Measurements from ENCODE around the gene SELPLG.

The SELPLG gene

DNA sequence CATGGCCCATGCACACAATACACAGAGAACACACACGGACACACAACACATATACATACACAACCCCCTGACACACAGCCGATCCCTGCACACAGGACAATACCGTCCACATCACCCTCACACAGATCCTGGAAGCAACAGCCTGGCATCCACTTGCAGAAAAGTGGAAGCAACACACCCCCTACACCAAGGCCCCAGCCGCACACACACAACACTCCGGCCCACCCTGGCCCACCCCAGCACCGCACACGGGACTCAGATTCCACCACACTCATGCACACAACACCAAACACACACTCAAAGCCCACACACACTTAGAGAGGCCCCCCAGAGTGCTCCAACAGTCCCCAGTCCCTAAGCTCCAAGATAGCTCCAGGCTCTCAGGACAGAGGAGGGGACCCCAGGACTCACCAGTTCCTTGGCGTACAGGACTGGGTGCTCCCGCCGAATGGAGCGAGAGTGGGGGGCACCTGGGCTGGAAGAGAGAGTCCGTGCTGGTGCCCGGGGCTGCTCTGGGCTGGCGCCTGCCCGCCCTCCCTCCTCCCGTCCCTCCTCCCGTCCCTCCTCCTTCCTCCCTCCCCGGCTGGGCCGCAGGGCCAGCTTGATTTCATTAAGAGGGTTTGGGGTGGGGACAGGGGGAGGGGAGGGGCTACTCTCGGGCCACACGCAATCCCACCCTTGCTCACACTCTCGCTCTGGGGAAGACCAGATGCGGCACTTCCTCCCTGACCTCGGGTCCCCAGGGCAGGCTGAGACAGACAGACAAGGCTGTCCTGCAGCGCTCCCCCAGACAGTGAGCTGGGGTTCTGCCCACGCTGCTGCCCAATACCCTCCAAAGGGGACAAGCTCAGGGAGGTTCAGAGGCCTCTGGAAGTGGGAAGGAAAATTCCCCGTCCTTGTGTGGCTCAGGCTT, 35.9 kb downstream of the SELPLG start, which contains the start of gene TMEM119:
TSS of gene TMEM119 (minus strand) at position 526 of the 913 bp plus-strand sequence. CDS start 5,701 bp downstream, outside the sequence.
- no peaks in the 10 kb centered on the region for H3K36me3 ChIP-seq (ENCODE audit: insufficient read depth, low read length)
- H3K4me2 ChIP-seq (ENCODE audit: insufficient read depth, low read length), result no peak within 1 kb of the TSS
- H3K4me3 ChIP-seq (ENCODE audit: low read depth in 1 of 2, low read length in 2 of 2), result no peak within 1 kb of the TSS
- no peak within 1 kb of the TSS for H2AFZ ChIP-seq (ENCODE audit: low read depth, low read length)
- TF ChIP-seq, protein P1, sequence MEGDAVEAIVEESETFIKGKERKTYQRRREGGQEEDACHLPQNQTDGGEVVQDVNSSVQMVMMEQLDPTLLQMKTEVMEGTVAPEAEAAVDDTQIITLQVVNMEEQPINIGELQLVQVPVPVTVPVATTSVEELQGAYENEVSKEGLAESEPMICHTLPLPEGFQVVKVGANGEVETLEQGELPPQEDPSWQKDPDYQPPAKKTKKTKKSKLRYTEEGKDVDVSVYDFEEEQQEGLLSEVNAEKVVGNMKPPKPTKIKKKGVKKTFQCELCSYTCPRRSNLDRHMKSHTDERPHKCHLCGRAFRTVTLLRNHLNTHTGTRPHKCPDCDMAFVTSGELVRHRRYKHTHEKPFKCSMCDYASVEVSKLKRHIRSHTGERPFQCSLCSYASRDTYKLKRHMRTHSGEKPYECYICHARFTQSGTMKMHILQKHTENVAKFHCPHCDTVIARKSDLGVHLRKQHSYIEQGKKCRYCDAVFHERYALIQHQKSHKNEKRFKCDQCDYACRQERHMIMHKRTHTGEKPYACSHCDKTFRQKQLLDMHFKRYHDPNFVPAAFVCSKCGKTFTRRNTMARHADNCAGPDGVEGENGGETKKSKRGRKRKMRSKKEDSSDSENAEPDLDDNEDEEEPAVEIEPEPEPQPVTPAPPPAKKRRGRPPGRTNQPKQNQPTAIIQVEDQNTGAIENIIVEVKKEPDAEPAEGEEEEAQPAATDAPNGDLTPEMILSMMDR (IDR thresholded peaks at IDR 0.05; ENCODE audit: borderline replicate concordance, extremely low read depth, low read length, poor library complexity, severe bottlenecking), result no peak
- no peak for TF ChIP-seq EZH2 (IDR thresholded peaks at IDR 0.05; ENCODE audit: borderline replicate concordance, low read depth, low read length, severe bottlenecking)
- H3K4me1 ChIP-seq (ENCODE audit: insufficient read depth, low read length), result no peaks in the 10 kb centered on the region
- H3K9ac ChIP-seq (ENCODE audit: low read depth, low read length), result no peak within 1 kb of the TSS
- no peaks in the 10 kb centered on the region for H4K20me1 ChIP-seq (ENCODE audit: insufficient read depth, low read length)
- H3K27me3 ChIP-seq (ENCODE audit: insufficient read depth, low read length, poor library complexity), result no peaks in the 10 kb centered on the region
- H3K27ac ChIP-seq (ENCODE audit: low read length), result no peak within 1 kb of the TSS
- DNase-seq, result no peak
- H3K9me3 ChIP-seq (ENCODE audit: insufficient read depth, low read length, severe bottlenecking), result no peaks in the 10 kb centered on the region
- no peak for ATAC-seq (ENCODE audit: insufficient read depth, low read depth)
- no peaks in the 10 kb centered on the region for H3K79me2 ChIP-seq (ENCODE audit: insufficient read depth, low read length)

DNA sequence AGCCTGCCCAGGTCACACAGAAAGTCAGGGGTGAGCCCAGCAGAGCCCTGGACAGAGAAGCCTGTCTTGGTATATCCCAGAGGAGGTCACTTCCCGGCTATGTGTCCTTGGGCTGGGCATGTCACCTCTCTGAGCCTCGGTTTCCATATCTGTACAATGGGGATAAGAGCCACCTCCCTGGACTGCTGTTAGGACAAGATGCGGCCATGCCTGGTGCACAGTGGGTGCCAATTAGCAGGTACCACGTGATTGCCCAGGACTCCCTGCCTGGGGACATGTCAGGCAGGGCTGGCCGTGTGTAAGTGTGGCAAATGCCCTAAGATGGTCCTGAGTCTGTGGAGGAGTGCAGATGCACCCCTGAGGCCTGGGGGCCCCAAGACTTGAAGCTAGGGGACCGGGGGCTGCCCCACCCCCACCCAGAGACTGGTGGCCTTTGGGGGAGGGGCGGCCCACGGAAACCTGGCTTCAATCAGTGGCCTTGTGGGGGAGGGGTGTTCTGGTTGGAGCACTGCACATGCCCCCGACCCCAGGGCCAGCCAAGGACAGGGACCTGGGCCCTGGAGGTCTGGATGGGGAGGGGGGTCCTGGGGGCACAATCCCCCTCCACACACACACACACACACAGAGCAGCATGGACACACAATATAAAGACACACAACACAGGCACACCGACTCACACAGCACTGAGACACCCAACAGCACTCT, 36.7 kb downstream of the SELPLG start:
- no peaks in the 10 kb centered on the region for H3K27me3 ChIP-seq (ENCODE audit: insufficient read depth, low read length, poor library complexity)
- TF ChIP-seq, protein P1 (IDR thresholded peaks at IDR 0.05; ENCODE audit: borderline replicate concordance, extremely low read depth, low read length, poor library complexity, severe bottlenecking), result no peak
- TF ChIP-seq EZH2 (IDR thresholded peaks at IDR 0.05; ENCODE audit: borderline replicate concordance, low read depth, low read length, severe bottlenecking), result no peak
- no peaks in the 10 kb centered on the region for H3K36me3 ChIP-seq (ENCODE audit: insufficient read depth, low read length)
- H3K9ac ChIP-seq (ENCODE audit: low read depth, low read length), result no peak overlapping the region
- no peak for DNase-seq
- H3K27ac ChIP-seq (ENCODE audit: low read length), result no peak overlapping the region
- no peak overlapping the region for H3K4me3 ChIP-seq (ENCODE audit: low read depth in 1 of 2, low read length in 2 of 2)
- no peaks in the 10 kb centered on the region for H3K9me3 ChIP-seq (ENCODE audit: insufficient read depth, low read length, severe bottlenecking)
- no peaks in the 10 kb centered on the region for H3K4me1 ChIP-seq (ENCODE audit: insufficient read depth, low read length)
- H4K20me1 ChIP-seq (ENCODE audit: insufficient read depth, low read length), result no peaks in the 10 kb centered on the region
- H3K79me2 ChIP-seq (ENCODE audit: insufficient read depth, low read length), result no peaks in the 10 kb centered on the region
- no peak overlapping the region for H2AFZ ChIP-seq (ENCODE audit: low read depth, low read length)
- H3K4me2 ChIP-seq (ENCODE audit: insufficient read depth, low read length), result no peak overlapping the region
- no peak; the same call in 2 of the 3 replicates for ATAC-seq (ENCODE audit: insufficient read depth, low read depth)

GRCh38 chr12:108595711-108596647, 37.7 kb downstream of the SELPLG start:
- Histone ChIP-seq H3K9ac (ENCODE audit: low read depth, low read length) (no peak overlapping the region), H3K4me3 (ENCODE audit: low read depth in 1 of 2, low read length in 2 of 2) (no peak overlapping the region)
- TF ChIP-seq, protein P1 (IDR thresholded peaks at IDR 0.05; ENCODE audit: borderline replicate concordance, extremely low read depth, low read length, poor library complexity, severe bottlenecking), result no peak
- TF ChIP-seq EZH2 (IDR thresholded peaks at IDR 0.05; ENCODE audit: borderline replicate concordance, low read depth, low read length, severe bottlenecking), result no peak

More at GRCh38 chr12:108595711-108596647, 37.7 kb downstream of the SELPLG start:
- no peak overlapping the region for H3K27ac ChIP-seq (ENCODE audit: low read length)
- no peaks in the 10 kb centered on the region for H3K27me3 ChIP-seq (ENCODE audit: insufficient read depth, low read length, poor library complexity)
- H2AFZ ChIP-seq (ENCODE audit: low read depth, low read length), result no peak overlapping the region
- DNase-seq, result no peak
- H3K79me2 ChIP-seq (ENCODE audit: insufficient read depth, low read length), result no peaks in the 10 kb centered on the region
- no peaks in the 10 kb centered on the region for H3K36me3 ChIP-seq (ENCODE audit: insufficient read depth, low read length)
- no peak for ATAC-seq (ENCODE audit: insufficient read depth, low read depth)
- H3K4me1 ChIP-seq (ENCODE audit: insufficient read depth, low read length), result no peaks in the 10 kb centered on the region
- no peak overlapping the region for H3K4me2 ChIP-seq (ENCODE audit: insufficient read depth, low read length)
- H3K9me3 ChIP-seq (ENCODE audit: insufficient read depth, low read length, severe bottlenecking), result no peaks in the 10 kb centered on the region
- no peaks in the 10 kb centered on the region for H4K20me1 ChIP-seq (ENCODE audit: insufficient read depth, low read length)
